RWPE2 (cell line): ENCODE measurements around the gene PTOV1.
A peak's percentile ranks its signal among the peaks of the same experiment; 100 is the strongest.

Experiments
- ATAC-seq: fragments of 200-7000 bp; cut with Tn5 transposase; 3 replicates; pipeline ENCODE4 v1.9.1; 2021; ENCODE audit warnings: low read depth
- DNase-seq: peaks from one replicate; pipeline ENCODE4 v3.0.0-alpha.2; 2020; ENCODE audit warnings: low spot score
- H3K27ac ChIP-seq: fragments of 450-650 bp; 2 replicates; pipeline ENCODE4 v1.5.1; 2017; ENCODE audit warnings: mild to moderate bottlenecking; ENCODE audit not compliant: poor library complexity, severe bottlenecking
- H3K27me3 ChIP-seq: fragments of 250-450 bp; sonication (Bioruptor Pico); 2 replicates; pipeline ENCODE4 v1.5.1; 2021; ENCODE audit warnings: mild to moderate bottlenecking, moderate library complexity; ENCODE audit not compliant: insufficient read depth, poor library complexity, severe bottlenecking
- H3K36me3 ChIP-seq: fragments of 250-450 bp; sonication (Bioruptor Pico); 2 replicates; pipeline ENCODE4 v1.5.1; 2020; ENCODE audit warnings: low read depth, mild to moderate bottlenecking, moderate library complexity
- H3K4me1 ChIP-seq: fragments of 250-450 bp; sonication (Bioruptor Pico); 2 replicates; pipeline ENCODE4 v1.5.1; 2021; ENCODE audit warnings: mild to moderate bottlenecking, moderate library complexity; ENCODE audit not compliant: insufficient read depth, poor library complexity, severe bottlenecking
- H3K4me3 ChIP-seq: fragments of 250-450 bp; sonication (Bioruptor Pico); 2 replicates; pipeline ENCODE4 v1.5.1; 2021; ENCODE audit warnings: mild to moderate bottlenecking, moderate library complexity; ENCODE audit not compliant: severe bottlenecking
- H3K9me3 ChIP-seq: fragments of 250-450 bp; sonication (Bioruptor Pico); 2 replicates; pipeline ENCODE4 v1.5.1; 2021; ENCODE audit warnings: mild to moderate bottlenecking, moderate library complexity; ENCODE audit not compliant: severe bottlenecking
- CTCF ChIP-seq: fragments of 450-650 bp; IDR thresholded peaks from one replicate; pipeline ENCODE4 v1.5.1; 2017; ENCODE audit warnings: mild to moderate bottlenecking, moderate library complexity; ENCODE audit not compliant: poor library complexity, severe bottlenecking

PTOV1 gene

GRCh38 chr19:49850221-49850486, 805 bp upstream of the PTOV1 start:
- ATAC-seq = no peak
- no peaks in the 10 kb centered on the region for H3K27me3 ChIP-seq
- peak overlapping the region; percentile 85 for H3K27ac ChIP-seq

GRCh38 chr19:49851456-49852259, 699 bp downstream of the PTOV1 start:
- peak overlapping the region; percentile 85 for H3K27ac ChIP-seq

More at GRCh38 chr19:49850221-49850486, 805 bp upstream of the PTOV1 start:
- TF ChIP-seq CTCF = no peak
- no peak for DNase-seq
- Histone ChIP-seq H3K36me3 (peaks cover 9% of the 10 kb centered on the region), H3K9me3 (no peaks in the 10 kb centered on the region), H3K4me1 (peaks cover 21% of the 10 kb centered on the region), H3K4me3 (peak overlapping the region; percentile 100)

GRCh38 chr19:49852631-49853126, 1.7 kb downstream of the PTOV1 start:
- Histone ChIP-seq H3K36me3 (peaks cover 24% of the 10 kb centered on the region), H3K4me1 (peaks cover 21% of the 10 kb centered on the region), H3K4me3 (no peak overlapping the region), H3K27ac (no peak overlapping the region), H3K9me3 (no peaks in the 10 kb centered on the region), H3K27me3 (no peaks in the 10 kb centered on the region)
- no peak for TF ChIP-seq CTCF
- ATAC-seq = no peak
- no peak for DNase-seq

More at GRCh38 chr19:49851456-49852259, 699 bp downstream of the PTOV1 start:
- TF ChIP-seq CTCF = no peak
- Histone ChIP-seq H3K27me3 (no peaks in the 10 kb centered on the region), H3K9me3 (no peaks in the 10 kb centered on the region), H3K36me3 (peaks cover 14% of the 10 kb centered on the region), H3K4me1 (peaks cover 21% of the 10 kb centered on the region), H3K4me3 (peak overlapping the region; percentile 100)
- ATAC-seq (no peak), DNase-seq (no peak)

GRCh38 chr19:49853852-49854377, 3.0 kb downstream of the PTOV1 start:
- peaks cover 36% of the 10 kb centered on the region for H3K36me3 ChIP-seq

More at GRCh38 chr19:49853852-49854377, 3.0 kb downstream of the PTOV1 start:
- no peaks in the 10 kb centered on the region for H3K27me3 ChIP-seq
- TF ChIP-seq CTCF = no peak
- ATAC-seq (no peak), DNase-seq (no peak)
- H3K4me1 ChIP-seq = peaks cover 9% of the 10 kb centered on the region
- no peak overlapping the region for H3K4me3 ChIP-seq
- H3K27ac ChIP-seq = no peak overlapping the region
- H3K9me3 ChIP-seq = no peaks in the 10 kb centered on the region
